ENCODE measurements around the gene LMF1. TPM values are rescaled to one million over a fixed set of nuclear protein-coding genes. Genes with fewer than 3 reads are reported as not detected.

The LMF1 gene
- total and polyA plus RNA-seq, 8 donors, result 7.6 to 121 (median 15.8) TPM

DNA sequence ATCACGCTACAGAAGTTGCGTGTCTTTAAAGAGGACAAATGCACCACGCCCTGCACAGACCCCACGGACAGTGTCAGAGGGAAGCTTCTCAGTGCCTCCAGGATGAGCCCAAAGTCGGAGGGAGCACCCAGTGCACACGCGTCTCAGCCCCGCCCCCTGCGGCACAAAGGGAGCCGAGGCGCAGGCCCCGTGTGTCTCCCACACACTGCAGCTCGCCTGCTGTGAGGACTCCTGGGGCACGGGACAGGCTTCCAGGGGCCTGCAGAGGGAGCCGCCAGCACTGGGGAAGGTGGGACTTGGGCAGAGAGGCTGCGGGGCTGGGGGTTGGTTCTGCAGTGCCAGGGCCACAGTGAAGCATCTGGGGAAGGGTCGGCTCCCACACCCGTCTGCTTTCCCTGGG, 77.4 kb downstream of the LMF1 start:
- no peak for DNase-seq
- Histone ChIP-seq H3K9me3 (no peaks in the 10 kb centered on the region), H3K27ac (no peak overlapping the region), H3K4me3 (no peak overlapping the region), H3K27me3 (no peaks in the 10 kb centered on the region), H3K4me1 (no peaks in the 10 kb centered on the region), H3K36me3 (peaks cover 0 to 64% (median 32%) of the 10 kb centered on the region in 4 donors)
- intact Hi-C loops (cut with DNase I; ENCODE audit: low total_unique reads), result no loop called here
- WGBS, 5 donors, result 78 to 89% (median 87%) methylated on average over 8 to 18 of the region's 18 CpGs
- no peak for TF ChIP-seq POLR2A (IDR thresholded peaks at IDR 0.05)

- intact Hi-C loops (cut with DNase I; ENCODE audit: low total_unique reads), result no loop called here
- H3K9me3 ChIP-seq, result no peaks in the 10 kb centered on the region
- no peak overlapping the region for H3K27ac ChIP-seq
- H3K4me1 ChIP-seq, result no peaks in the 10 kb centered on the region
- no peak overlapping the region for H3K4me3 ChIP-seq
- H3K36me3 ChIP-seq, result peaks cover 0 to 64% (median 38%) of the 10 kb centered on the region in 4 donors
- TF ChIP-seq EP300 (IDR thresholded peaks at IDR 0.05) (no peak), POLR2A (IDR thresholded peaks at IDR 0.05) (no peak), POLR2AphosphoS5 (IDR thresholded peaks at IDR 0.05) (no peak)
- TF ChIP-seq, protein P1, sequence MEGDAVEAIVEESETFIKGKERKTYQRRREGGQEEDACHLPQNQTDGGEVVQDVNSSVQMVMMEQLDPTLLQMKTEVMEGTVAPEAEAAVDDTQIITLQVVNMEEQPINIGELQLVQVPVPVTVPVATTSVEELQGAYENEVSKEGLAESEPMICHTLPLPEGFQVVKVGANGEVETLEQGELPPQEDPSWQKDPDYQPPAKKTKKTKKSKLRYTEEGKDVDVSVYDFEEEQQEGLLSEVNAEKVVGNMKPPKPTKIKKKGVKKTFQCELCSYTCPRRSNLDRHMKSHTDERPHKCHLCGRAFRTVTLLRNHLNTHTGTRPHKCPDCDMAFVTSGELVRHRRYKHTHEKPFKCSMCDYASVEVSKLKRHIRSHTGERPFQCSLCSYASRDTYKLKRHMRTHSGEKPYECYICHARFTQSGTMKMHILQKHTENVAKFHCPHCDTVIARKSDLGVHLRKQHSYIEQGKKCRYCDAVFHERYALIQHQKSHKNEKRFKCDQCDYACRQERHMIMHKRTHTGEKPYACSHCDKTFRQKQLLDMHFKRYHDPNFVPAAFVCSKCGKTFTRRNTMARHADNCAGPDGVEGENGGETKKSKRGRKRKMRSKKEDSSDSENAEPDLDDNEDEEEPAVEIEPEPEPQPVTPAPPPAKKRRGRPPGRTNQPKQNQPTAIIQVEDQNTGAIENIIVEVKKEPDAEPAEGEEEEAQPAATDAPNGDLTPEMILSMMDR (IDR thresholded peaks at IDR 0.05), result no peak
- H3K27me3 ChIP-seq, result no peaks in the 10 kb centered on the region
- DNase-seq, result no peak
- WGBS, 5 donors, result 83 to 93% (median 88%) methylated on average over 21 to 35 of the region's 35 CpGs
Observed at GRCh38 chr16:892536-893255, 78.1 kb downstream of the LMF1 start.

DNA sequence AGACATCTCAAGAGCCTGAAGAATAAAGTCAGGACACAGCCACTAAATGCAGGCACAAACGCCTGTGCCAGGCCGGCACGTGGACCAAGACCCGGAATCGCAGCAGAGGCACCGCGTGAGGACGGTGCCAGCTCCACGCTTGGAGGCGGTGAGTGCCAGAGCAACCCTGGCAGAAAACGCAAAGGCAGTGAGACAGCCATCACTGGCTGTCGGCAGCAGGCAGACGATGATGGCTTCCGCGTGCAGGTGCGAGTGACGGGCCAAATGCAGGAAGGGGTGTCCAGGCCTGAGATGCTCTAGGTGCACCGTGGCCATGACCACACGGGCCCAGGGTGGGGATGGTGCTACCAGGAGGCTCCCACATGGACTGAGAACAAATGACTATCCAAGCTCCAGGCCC, 78.8 kb downstream of the LMF1 start:
- H3K27me3 ChIP-seq, result no peaks in the 10 kb centered on the region
- H3K4me1 ChIP-seq, result peaks cover 0 to 2% (median 0%) of the 10 kb centered on the region in 4 donors
- TF ChIP-seq EP300 (IDR thresholded peaks at IDR 0.05) (no peak), POLR2A (IDR thresholded peaks at IDR 0.05) (no peak)
- TF ChIP-seq, protein P1 (IDR thresholded peaks at IDR 0.05), result no peak
- intact Hi-C loops (cut with DNase I; ENCODE audit: low total_unique reads), result no loop called here
- H3K4me3 ChIP-seq, result no peak overlapping the region
- no peaks in the 10 kb centered on the region for H3K9me3 ChIP-seq
- H3K27ac ChIP-seq, result no peak overlapping the region
- peaks cover 0 to 61% (median 41%) of the 10 kb centered on the region in 4 donors for H3K36me3 ChIP-seq
- 90 to 93% (median 93%) methylated on average over 13 to 19 of the region's 19 CpGs for WGBS, 5 donors
- no peak for DNase-seq

DNA sequence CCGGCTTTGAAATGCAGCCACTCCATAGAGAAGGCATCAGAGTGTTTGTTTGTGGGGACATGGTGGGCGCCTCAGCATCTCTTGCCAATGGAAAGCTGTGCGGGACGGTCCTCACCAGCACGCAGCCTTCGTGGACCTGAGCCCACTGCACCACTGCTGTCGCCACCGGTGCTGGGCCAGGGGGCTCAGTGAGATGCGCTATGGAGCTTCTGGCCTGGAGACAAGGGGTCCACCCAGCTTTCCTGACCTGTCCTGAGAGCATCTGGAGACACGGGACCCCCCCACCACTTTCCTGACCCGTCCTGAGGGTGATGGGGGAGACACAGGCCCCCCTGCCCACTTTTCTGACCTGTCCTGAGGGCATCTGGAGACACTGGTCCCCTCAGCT, 79.4 kb downstream of the LMF1 start:
- WGBS, 5 donors, result 84 to 92% (median 92%) methylated on average over 10 to 11 of the region's 11 CpGs
- Histone ChIP-seq H3K4me1 (peaks cover 0 to 4% (median 0%) of the 10 kb centered on the region in 4 donors), H3K27ac (no peak overlapping the region), H3K27me3 (no peaks in the 10 kb centered on the region), H3K9me3 (no peaks in the 10 kb centered on the region), H3K36me3 (peaks cover 0 to 61% (median 41%) of the 10 kb centered on the region in 4 donors), H3K4me3 (no peak overlapping the region)
- no peak for DNase-seq
- intact Hi-C loops (cut with DNase I; ENCODE audit: low total_unique reads), result no loop called here
- TF ChIP-seq, protein P1 (IDR thresholded peaks at IDR 0.05), result no peak
- TF ChIP-seq EP300 (IDR thresholded peaks at IDR 0.05), result no peak
- no peak for TF ChIP-seq POLR2AphosphoS5 (IDR thresholded peaks at IDR 0.05)
- no peak for TF ChIP-seq POLR2A (IDR thresholded peaks at IDR 0.05)

GRCh38 chr16:890716-891352, 80.0 kb downstream of the LMF1 start:
- 52 to 84% (median 80%) methylated on average over 3 to 20 of the region's 20 CpGs for WGBS, 5 donors
- no peak for DNase-seq

More at GRCh38 chr16:890716-891352, 80.0 kb downstream of the LMF1 start:
- H3K36me3 ChIP-seq, result peaks cover 0 to 65% (median 41%) of the 10 kb centered on the region in 4 donors
- H3K4me3 ChIP-seq, result no peak overlapping the region
- peaks cover 0 to 3% (median 0%) of the 10 kb centered on the region in 4 donors for H3K9me3 ChIP-seq
- TF ChIP-seq POLR2AphosphoS5 (IDR thresholded peaks at IDR 0.05) (no peak), EP300 (IDR thresholded peaks at IDR 0.05) (no peak), POLR2A (IDR thresholded peaks at IDR 0.05) (no peak)
- TF ChIP-seq, protein P1 (IDR thresholded peaks at IDR 0.05), result no peak
- peaks cover 0 to 4% (median 0%) of the 10 kb centered on the region in 4 donors for H3K4me1 ChIP-seq
- intact Hi-C loops (cut with DNase I; ENCODE audit: low total_unique reads), result no loop called here
- H3K27me3 ChIP-seq, result no peaks in the 10 kb centered on the region
- H3K27ac ChIP-seq, result no peak overlapping the region
